Liver (tissue), 9 donors: Measurements from ENCODE around the gene TSPOAP1. TPM values are rescaled to one million over a fixed set of nuclear protein-coding genes. Genes with fewer than 3 reads are reported as not detected.
A peak's percentile ranks its signal among the peaks of the same experiment; 100 is the strongest.

ENCODE experiments used
- DNase-seq: peaks from one replicate; pipeline ENCODE4 v3.0.0-alpha.2; 2017; ENCODE audit warnings: low spot score
- H3K27ac ChIP-seq, 2 donors: one replicate each; pipeline ENCODE4 v1.7.0; 2013; ENCODE audit warnings: inconsistent platforms in 2 of 2, low read length in 2 of 2, control low read depth in 1 of 2, low read depth in 1 of 2, mild to moderate bottlenecking in 1 of 2
- H3K27me3 ChIP-seq, 4 donors: one replicate each; pipeline versions ENCODE4 v1.6.1 to v1.7.0; 2013; ENCODE audit warnings: low read length in 3 of 4, inconsistent platforms in 1 of 4, mild to moderate bottlenecking in 1 of 4, moderate library complexity in 1 of 4; ENCODE audit not compliant: control insufficient read depth in 4 of 4, insufficient read depth in 4 of 4
- H3K36me3 ChIP-seq, 4 donors: one replicate each; pipeline versions ENCODE4 v1.6.1 to v1.7.0; 2013; ENCODE audit warnings: low read length in 3 of 4, mild to moderate bottlenecking in 3 of 4, low read depth in 1 of 4, moderate library complexity in 1 of 4; ENCODE audit not compliant: control insufficient read depth in 4 of 4, insufficient read depth in 3 of 4
- H3K4me1 ChIP-seq, 4 donors: one replicate each; pipeline versions ENCODE4 v1.6.1 to v1.7.0; 2013; ENCODE audit warnings: low read length in 3 of 4, mild to moderate bottlenecking in 3 of 4, moderate library complexity in 1 of 4; ENCODE audit not compliant: control insufficient read depth in 4 of 4, insufficient read depth in 4 of 4
- H3K4me3 ChIP-seq, 3 donors: one replicate each; pipeline versions ENCODE4 v1.6.1 to v1.7.0; 2013; ENCODE audit warnings: low read length in 3 of 3, control low read depth in 1 of 3, low read depth in 1 of 3, mild to moderate bottlenecking in 1 of 3
- H3K9ac ChIP-seq, 2 donors: one replicate each; pipeline ENCODE4 v1.7.0; 2013; ENCODE audit warnings: low read length in 2 of 2, mild to moderate bottlenecking in 2 of 2, moderate library complexity in 2 of 2, control low read depth in 1 of 2, low read depth in 1 of 2
- H3K9me3 ChIP-seq, 4 donors: one replicate each; pipeline versions ENCODE4 v1.6.1 to v1.7.0; 2013; ENCODE audit warnings: low read length in 3 of 4; ENCODE audit not compliant: control insufficient read depth in 4 of 4
- GABPA ChIP-seq, 2 donors: IDR thresholded peaks in 1 of 2; conservative IDR thresholded peaks in 1 of 2; 2 replicates each; pipeline ENCODE4 v1.6.1; 2016; ENCODE audit warnings: antibody characterized with exemption in 2 of 2, mild to moderate bottlenecking in 1 of 2, moderate library complexity in 1 of 2
- HNF4G ChIP-seq: IDR thresholded peaks from 2 replicates; pipeline ENCODE4 v1.6.1; 2016; ENCODE audit warnings: antibody characterized with exemption
- NR2F2 ChIP-seq: IDR thresholded peaks from 2 replicates; pipeline ENCODE4 v1.6.1; 2016; ENCODE audit warnings: antibody characterized with exemption
- RAD21 ChIP-seq, 2 donors: IDR thresholded peaks; 2 replicates each; pipeline ENCODE4 v1.6.1; 2016; ENCODE audit warnings: antibody characterized with exemption in 2 of 2, mild to moderate bottlenecking in 2 of 2
- WGBS: extraction: QIAGEN DNeasy Blood & Tissue Kit; methylation state at CpG from one replicate; pipeline ENCODE4 v1.1.7; 2013; 5-methylcytosine and 5-hydroxymethylcytosine counted together
- polyA plus RNA-seq, 2 donors: library from polyadenylated mRNA; stranded (reverse) in 1 of 2; unstranded in 1 of 2; fragments of 200-250 nt in 1 of 2; fragments of >200 nt in 1 of 2; fragmentation: Nextera tagmentation in 1 of 2; extraction: Ambion mirVana in 1 of 2; gene quantifications; one replicate each; pipeline versions ENCODE4 v1.2.1 to v1.2.3, GENCODE V29; 2013 to 2015
- total RNA-seq, 2 donors: library from RNA; depleted of rRNA; stranded (reverse); fragments of >200 nt; gene quantifications; one replicate each; pipeline ENCODE4 v1.2.3, GENCODE V29; 2014
- TF ChIP-seq, protein P1 (sequence below): IDR thresholded peaks from 2 replicates; pipeline ENCODE4 v1.6.1; 2016; ENCODE audit warnings: antibody characterized with exemption
- TF ChIP-seq, protein P2 (sequence below): IDR thresholded peaks from 2 replicates; pipeline ENCODE4 v1.6.1; 2016; ENCODE audit warnings: antibody characterized with exemption, mild to moderate bottlenecking
- TF ChIP-seq, protein P3 (sequence below): fragments of 150-350 bp; IDR thresholded peaks from 2 replicates; pipeline ENCODE4 v1.5.1; 2017; ENCODE audit warnings: improper control_type of control experiment, low read depth, low read length; ENCODE audit not compliant: missing input control
- donor health status: healthy.
- donor health status: healthy.
- donor health status: healthy.
- donor health status: healthy.
- donor health status: healthy.

TSPOAP1 gene
- total and polyA plus RNA-seq, 4 donors: 1.5 to 4.6 (median 2.6) TPM

DNA sequence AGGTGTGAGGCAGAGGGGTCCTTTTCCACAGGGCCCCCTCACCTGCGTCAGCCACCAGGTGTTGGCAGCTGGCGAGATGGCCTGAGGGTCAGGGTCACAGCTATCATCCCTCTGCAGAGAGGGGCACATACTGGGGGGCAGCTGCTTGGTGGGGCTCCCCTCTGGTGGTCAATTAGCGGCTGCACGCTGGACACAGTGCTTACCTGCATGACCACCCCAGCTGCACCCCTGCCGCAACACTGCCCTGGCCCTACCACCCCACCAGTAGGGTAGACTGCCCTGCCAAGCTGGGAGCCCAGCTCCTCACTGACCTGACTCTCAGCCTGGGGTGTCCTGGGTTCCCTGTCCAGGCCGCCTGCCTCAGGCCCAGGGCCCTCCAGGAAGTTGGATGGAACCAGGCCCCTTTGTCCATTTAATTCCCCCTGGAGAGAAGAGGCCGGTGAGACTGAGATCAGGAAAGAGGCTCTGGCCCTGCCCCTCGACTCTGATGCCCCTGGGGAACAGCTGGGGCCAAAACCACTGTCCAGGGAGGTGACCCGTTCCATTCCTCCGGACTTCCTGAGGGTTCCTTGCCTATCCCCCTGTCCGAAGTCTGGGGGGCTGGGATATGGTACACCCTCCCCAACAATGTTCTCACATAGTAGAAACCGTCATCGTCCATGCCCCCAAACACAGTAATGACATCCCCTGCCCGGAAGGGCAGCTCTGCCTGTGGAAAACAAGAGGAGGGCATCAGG is 23.7 kb downstream of the TSPOAP1 start:
- Histone ChIP-seq H3K36me3 (no peaks in the 10 kb centered on the region), H3K4me1 (no peaks in the 10 kb centered on the region), H3K9ac (no peak overlapping the region), H3K27ac (no peak overlapping the region), H3K9me3 (no peaks in the 10 kb centered on the region), H3K4me3 (no peak overlapping the region), H3K27me3 (no peaks in the 10 kb centered on the region)
- WGBS: 91% methylated on average over 14 of the region's 14 CpGs
- DNase-seq: peak; percentile 31
- TF ChIP-seq, protein P1, sequence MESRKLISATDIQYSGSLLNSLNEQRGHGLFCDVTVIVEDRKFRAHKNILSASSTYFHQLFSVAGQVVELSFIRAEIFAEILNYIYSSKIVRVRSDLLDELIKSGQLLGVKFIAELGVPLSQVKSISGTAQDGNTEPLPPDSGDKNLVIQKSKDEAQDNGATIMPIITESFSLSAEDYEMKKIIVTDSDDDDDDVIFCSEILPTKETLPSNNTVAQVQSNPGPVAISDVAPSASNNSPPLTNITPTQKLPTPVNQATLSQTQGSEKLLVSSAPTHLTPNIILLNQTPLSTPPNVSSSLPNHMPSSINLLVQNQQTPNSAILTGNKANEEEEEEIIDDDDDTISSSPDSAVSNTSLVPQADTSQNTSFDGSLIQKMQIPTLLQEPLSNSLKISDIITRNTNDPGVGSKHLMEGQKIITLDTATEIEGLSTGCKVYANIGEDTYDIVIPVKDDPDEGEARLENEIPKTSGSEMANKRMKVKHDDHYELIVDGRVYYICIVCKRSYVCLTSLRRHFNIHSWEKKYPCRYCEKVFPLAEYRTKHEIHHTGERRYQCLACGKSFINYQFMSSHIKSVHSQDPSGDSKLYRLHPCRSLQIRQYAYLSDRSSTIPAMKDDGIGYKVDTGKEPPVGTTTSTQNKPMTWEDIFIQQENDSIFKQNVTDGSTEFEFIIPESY: no peak
- TF ChIP-seq GABPA (IDR thresholded peaks at IDR 0.05 in 1 of 2, conservative IDR thresholded peaks at IDR 0.05 in 1 of 2) (no peak), NR2F2 (no peak), HNF4G (no peak)

GRCh38 chr17:58303971-58304749 is 24.4 kb downstream of the TSPOAP1 start:
- WGBS: 51% methylated on average over 10 of the region's 10 CpGs
- DNase-seq: peak; percentile 61
- no peak overlapping the region for H3K27ac ChIP-seq
- no peaks in the 10 kb centered on the region for H3K36me3 ChIP-seq
- H3K4me1 ChIP-seq: no peaks in the 10 kb centered on the region
- TF ChIP-seq RAD21 (IDR thresholded peaks at IDR 0.05): peak; percentile 71 to 84
- TF ChIP-seq, protein P2, sequence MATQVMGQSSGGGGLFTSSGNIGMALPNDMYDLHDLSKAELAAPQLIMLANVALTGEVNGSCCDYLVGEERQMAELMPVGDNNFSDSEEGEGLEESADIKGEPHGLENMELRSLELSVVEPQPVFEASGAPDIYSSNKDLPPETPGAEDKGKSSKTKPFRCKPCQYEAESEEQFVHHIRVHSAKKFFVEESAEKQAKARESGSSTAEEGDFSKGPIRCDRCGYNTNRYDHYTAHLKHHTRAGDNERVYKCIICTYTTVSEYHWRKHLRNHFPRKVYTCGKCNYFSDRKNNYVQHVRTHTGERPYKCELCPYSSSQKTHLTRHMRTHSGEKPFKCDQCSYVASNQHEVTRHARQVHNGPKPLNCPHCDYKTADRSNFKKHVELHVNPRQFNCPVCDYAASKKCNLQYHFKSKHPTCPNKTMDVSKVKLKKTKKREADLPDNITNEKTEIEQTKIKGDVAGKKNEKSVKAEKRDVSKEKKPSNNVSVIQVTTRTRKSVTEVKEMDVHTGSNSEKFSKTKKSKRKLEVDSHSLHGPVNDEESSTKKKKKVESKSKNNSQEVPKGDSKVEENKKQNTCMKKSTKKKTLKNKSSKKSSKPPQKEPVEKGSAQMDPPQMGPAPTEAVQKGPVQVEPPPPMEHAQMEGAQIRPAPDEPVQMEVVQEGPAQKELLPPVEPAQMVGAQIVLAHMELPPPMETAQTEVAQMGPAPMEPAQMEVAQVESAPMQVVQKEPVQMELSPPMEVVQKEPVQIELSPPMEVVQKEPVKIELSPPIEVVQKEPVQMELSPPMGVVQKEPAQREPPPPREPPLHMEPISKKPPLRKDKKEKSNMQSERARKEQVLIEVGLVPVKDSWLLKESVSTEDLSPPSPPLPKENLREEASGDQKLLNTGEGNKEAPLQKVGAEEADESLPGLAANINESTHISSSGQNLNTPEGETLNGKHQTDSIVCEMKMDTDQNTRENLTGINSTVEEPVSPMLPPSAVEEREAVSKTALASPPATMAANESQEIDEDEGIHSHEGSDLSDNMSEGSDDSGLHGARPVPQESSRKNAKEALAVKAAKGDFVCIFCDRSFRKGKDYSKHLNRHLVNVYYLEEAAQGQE: no peak
- TF ChIP-seq, protein P3, sequence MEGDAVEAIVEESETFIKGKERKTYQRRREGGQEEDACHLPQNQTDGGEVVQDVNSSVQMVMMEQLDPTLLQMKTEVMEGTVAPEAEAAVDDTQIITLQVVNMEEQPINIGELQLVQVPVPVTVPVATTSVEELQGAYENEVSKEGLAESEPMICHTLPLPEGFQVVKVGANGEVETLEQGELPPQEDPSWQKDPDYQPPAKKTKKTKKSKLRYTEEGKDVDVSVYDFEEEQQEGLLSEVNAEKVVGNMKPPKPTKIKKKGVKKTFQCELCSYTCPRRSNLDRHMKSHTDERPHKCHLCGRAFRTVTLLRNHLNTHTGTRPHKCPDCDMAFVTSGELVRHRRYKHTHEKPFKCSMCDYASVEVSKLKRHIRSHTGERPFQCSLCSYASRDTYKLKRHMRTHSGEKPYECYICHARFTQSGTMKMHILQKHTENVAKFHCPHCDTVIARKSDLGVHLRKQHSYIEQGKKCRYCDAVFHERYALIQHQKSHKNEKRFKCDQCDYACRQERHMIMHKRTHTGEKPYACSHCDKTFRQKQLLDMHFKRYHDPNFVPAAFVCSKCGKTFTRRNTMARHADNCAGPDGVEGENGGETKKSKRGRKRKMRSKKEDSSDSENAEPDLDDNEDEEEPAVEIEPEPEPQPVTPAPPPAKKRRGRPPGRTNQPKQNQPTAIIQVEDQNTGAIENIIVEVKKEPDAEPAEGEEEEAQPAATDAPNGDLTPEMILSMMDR: peak; percentile 71
- no peak overlapping the region for H3K9ac ChIP-seq
- no peaks in the 10 kb centered on the region for H3K9me3 ChIP-seq
- H3K27me3 ChIP-seq: no peaks in the 10 kb centered on the region
- H3K4me3 ChIP-seq: no peak overlapping the region
